ENCODE measurements around the gene EIF2D. TPM values are rescaled to one million over a fixed set of nuclear protein-coding genes. Genes with fewer than 3 reads are reported as not detected.
"Not testable (repeated sequence)": the region's sequence is repeated elsewhere in the genome, so short reads cannot be mapped to it uniquely, and the experiment has no call there.

Gene EIF2D
- total RNA-seq, 8 experiments from 2014 or later = 30.8 to 55.2 (median 40.2) TPM

- no peaks in the 10 kb centered on the region for H3K4me1 ChIP-seq (replicated peaks in 1 of 2)
- in situ Hi-C loops (cut with MboI; ENCODE audit: low pct_unique_long_range_greater_than_20kb in 2 of 9, low sequenced_read_pairs in 9 of 9, unreplicated experiment in 9 of 9) = no loop called here
- H3K4me3 ChIP-seq = no peak overlapping the region
- no peak overlapping the region for H3K27ac ChIP-seq
- ATAC-seq (replicated peaks in 6 of 8) = no peak
- 77 to 100% (median 96%) methylated on average over 1 to 3 of the region's 3 CpGs; no CpG with 5 or more reads in 4 of the 10 experiments for WGBS, 10 experiments
Measured at GRCh38 chr1:206651014-206651413, 38.7 kb upstream of the EIF2D start.

- no peaks in the 10 kb centered on the region for H3K4me1 ChIP-seq (replicated peaks in 1 of 2)
- no peak overlapping the region for H3K4me3 ChIP-seq
- 78 to 100% (median 94%) methylated on average over 1 to 5 of the region's 5 CpGs for WGBS, 10 experiments
- in situ Hi-C loops (cut with MboI; ENCODE audit: low pct_unique_long_range_greater_than_20kb in 2 of 9, low sequenced_read_pairs in 9 of 9, unreplicated experiment in 9 of 9) = loop anchor here in 2 of 9 experiments (25.0 kb wide), 1 partner anchor 263 kb away; the partner anchor contains the start of gene FCMR (in 2 of the 2)
- no peak overlapping the region for H3K27ac ChIP-seq
- ATAC-seq (replicated peaks in 6 of 8) = no peak
Measured at GRCh38 chr1:206649261-206649921, 37.1 kb upstream of the EIF2D start.

GRCh38 chr1:206647224-206647623, 35.0 kb upstream of the EIF2D start:
- ATAC-seq (replicated peaks in 6 of 8) = no peak
- no peaks in the 10 kb centered on the region for H3K4me1 ChIP-seq (replicated peaks in 1 of 2)
- H3K4me3 ChIP-seq = no peak overlapping the region
- H3K27ac ChIP-seq = no peak overlapping the region
- in situ Hi-C loops (cut with MboI; ENCODE audit: low pct_unique_long_range_greater_than_20kb in 2 of 9, low sequenced_read_pairs in 9 of 9, unreplicated experiment in 9 of 9) = loop anchor here in 2 of 9 experiments (25.0 kb wide), 1 partner anchor 265 kb away; the partner anchor contains the start of gene FCMR (in 2 of the 2)

GRCh38 chr1:206646504-206646903, 34.2 kb upstream of the EIF2D start:
- ATAC-seq (replicated peaks in 6 of 8) = no peak

GRCh38 chr1:206643118-206643698, 30.9 kb upstream of the EIF2D start:
- WGBS, 10 experiments = 29 to 100% (median 89%) methylated on average over 1 to 3 of the region's 3 CpGs; no CpG with 5 or more reads in 1 of the 10 experiments
- no peaks in the 10 kb centered on the region for H3K4me1 ChIP-seq (replicated peaks in 1 of 2)
- no peak overlapping the region for H3K4me3 ChIP-seq
- ATAC-seq (replicated peaks in 6 of 8) = no peak
- no peak overlapping the region for H3K27ac ChIP-seq
- in situ Hi-C loops (cut with MboI; ENCODE audit: low pct_unique_long_range_greater_than_20kb in 2 of 9, low sequenced_read_pairs in 9 of 9, unreplicated experiment in 9 of 9) = loop anchor here in 2 of 9 experiments (25.0 kb wide), 1 partner anchor 269 kb away; the partner anchor contains the start of gene FCMR (in 2 of the 2)

More at GRCh38 chr1:206646504-206646903, 34.2 kb upstream of the EIF2D start:
- WGBS, 10 experiments = 75 to 100% (median 89%) methylated on average over 1 of the region's 1 CpG; no CpG with 5 or more reads in 5 of the 10 experiments
- H3K4me1 ChIP-seq (replicated peaks in 1 of 2) = no peaks in the 10 kb centered on the region
- H3K4me3 ChIP-seq = no peak overlapping the region
- in situ Hi-C loops (cut with MboI; ENCODE audit: low pct_unique_long_range_greater_than_20kb in 2 of 9, low sequenced_read_pairs in 9 of 9, unreplicated experiment in 9 of 9) = loop anchor here in 2 of 9 experiments (25.0 kb wide), 1 partner anchor 266 kb away; the partner anchor contains the start of gene FCMR (in 2 of the 2)
- no peak overlapping the region for H3K27ac ChIP-seq

GRCh38 chr1:206642074-206642473, 29.8 kb upstream of the EIF2D start:
- in situ Hi-C loops (cut with MboI; ENCODE audit: low pct_unique_long_range_greater_than_20kb in 2 of 9, low sequenced_read_pairs in 9 of 9, unreplicated experiment in 9 of 9) = loop anchor here in 2 of 9 experiments (25.0 kb wide), 1 partner anchor 270 kb away; the partner anchor contains the start of gene FCMR (in 2 of the 2)
- ATAC-seq (replicated peaks in 6 of 8); H3K27ac ChIP-seq; H3K4me1 ChIP-seq (replicated peaks in 1 of 2); H3K4me3 ChIP-seq: not testable (repeated sequence)
- no CpG with 5 or more reads among the region's 2 CpGs for WGBS, 10 experiments

- H3K4me3 ChIP-seq = peak overlapping the region in 2 of 5 donors; percentile 78 to 92
- H3K27ac ChIP-seq = no peak overlapping the region
- H3K4me1 ChIP-seq (replicated peaks in 1 of 2) = peaks cover 19 to 23% of the 10 kb centered on the region in 2 donors
- in situ Hi-C loops (cut with MboI; ENCODE audit: low pct_unique_long_range_greater_than_20kb in 2 of 9, low sequenced_read_pairs in 9 of 9, unreplicated experiment in 9 of 9) = loop anchor here in 2 of 9 experiments (25.0 kb wide), 1 partner anchor 275 kb away; the partner anchor contains the start of gene FCMR (in 2 of the 2)
- ATAC-seq (replicated peaks in 6 of 8) = no peak
Measured at GRCh38 chr1:206637605-206638004, 25.3 kb upstream of the EIF2D start.

GRCh38 chr1:206636671-206637070, 24.4 kb upstream of the EIF2D start:
- no peak overlapping the region for H3K27ac ChIP-seq
- in situ Hi-C loops (cut with MboI; ENCODE audit: low pct_unique_long_range_greater_than_20kb in 2 of 9, low sequenced_read_pairs in 9 of 9, unreplicated experiment in 9 of 9) = loop anchor here in 2 of 9 experiments (25.0 kb wide), 1 partner anchor 276 kb away; the partner anchor contains the start of gene FCMR (in 2 of the 2)
- no peak for ATAC-seq (replicated peaks in 6 of 8)
- peaks cover 19 to 23% of the 10 kb centered on the region in 2 donors for H3K4me1 ChIP-seq (replicated peaks in 1 of 2)
- 0 to 43% (median 21%) methylated on average over 2 to 4 of the region's 4 CpGs for WGBS, 10 experiments
- peak overlapping the region; percentile 78 to 97 (median 92) for H3K4me3 ChIP-seq

GRCh38 chr1:206635978-206636345, 23.7 kb upstream of the EIF2D start:
- peak overlapping the region in 1 of 2 donors; percentile 80 for H3K27ac ChIP-seq
- in situ Hi-C loops (cut with MboI; ENCODE audit: low pct_unique_long_range_greater_than_20kb in 2 of 9, low sequenced_read_pairs in 9 of 9, unreplicated experiment in 9 of 9) = loop anchor here in 2 of 9 experiments (25.0 kb wide), 1 partner anchor 276 kb away; the partner anchor contains the start of gene FCMR (in 2 of the 2)
- H3K4me1 ChIP-seq (replicated peaks in 1 of 2) = peaks cover 19 to 23% of the 10 kb centered on the region in 2 donors
- peak in 3 of 8 experiments; percentile 5 to 8 (median 6) for ATAC-seq (replicated peaks in 6 of 8)
- WGBS, 10 experiments = 0 to 22% (median 0%) methylated on average over 1 to 9 of the region's 14 CpGs
- H3K4me3 ChIP-seq = peak overlapping the region; percentile 78 to 97 (median 92)

GRCh38 chr1:206635080-206635977, 23.1 kb upstream of the EIF2D start, which contains the start of gene DYRK3:
DYRK3 (plus strand) TSS chr1:206635536; CDS start chr1:206635704, 168 bp downstream.
- peaks cover 19 to 23% of the 10 kb centered on the region in 2 donors for H3K4me1 ChIP-seq (replicated peaks in 1 of 2)
- peak; percentile 79 to 94 (median 92) for ATAC-seq (replicated peaks in 6 of 8)
- peak within 1 kb of the TSS; percentile 47 to 80 for H3K27ac ChIP-seq
- H3K4me3 ChIP-seq = peak within 1 kb of the TSS; percentile 78 to 97 (median 92)
- in situ Hi-C loops (cut with MboI; ENCODE audit: low pct_unique_long_range_greater_than_20kb in 2 of 9, low sequenced_read_pairs in 9 of 9, unreplicated experiment in 9 of 9) = loop anchor here in 2 of 9 experiments (25.0 kb wide), 1 partner anchor 277 kb away; the partner anchor contains the start of gene FCMR (in 2 of the 2)
- 0 to 5% (median 3%) methylated on average over 3 to 16 of the region's 84 CpGs; no CpG with 5 or more reads in 4 of the 10 experiments for WGBS, 10 experiments

- Histone ChIP-seq H3K4me3 (peak overlapping the region; percentile 78 to 97 (median 92)), H3K27ac (peak overlapping the region; percentile 42 to 80)
- in situ Hi-C loops (cut with MboI; ENCODE audit: low pct_unique_long_range_greater_than_20kb in 2 of 9, low sequenced_read_pairs in 9 of 9, unreplicated experiment in 9 of 9) = loop anchor here in 2 of 9 experiments (25.0 kb wide), 1 partner anchor 278 kb away; the partner anchor contains the start of gene FCMR (in 2 of the 2)
Measured at GRCh38 chr1:206634365-206635079, 22.3 kb upstream of the EIF2D start.

More at GRCh38 chr1:206634365-206635079, 22.3 kb upstream of the EIF2D start:
- peak in 4 of 8 experiments; percentile 7 to 29 (median 15) for ATAC-seq (replicated peaks in 6 of 8)
- H3K4me1 ChIP-seq (replicated peaks in 1 of 2) = peaks cover 19 to 23% of the 10 kb centered on the region in 2 donors
- WGBS, 10 experiments = 0 to 50% (median 20%) methylated on average over 1 to 24 of the region's 26 CpGs
